HUDEP-2 (cell line): Measurements from ENCODE around the gene CLIC6.
A peak's percentile ranks its signal among the peaks of the same experiment; 100 is the strongest.
"Not testable (repeated sequence)": the region's sequence is repeated elsewhere in the genome, so short reads cannot be mapped to it uniquely, and the experiment has no call there.

Source experiments
- DNase-seq, 76 experiments: peaks; one replicate each; lab custom pipeline; 2025; ENCODE audit not compliant: unreplicated experiment in 76 of 76; lab: John Stamatoyannopoulos, UW

Gene CLIC6

DNA sequence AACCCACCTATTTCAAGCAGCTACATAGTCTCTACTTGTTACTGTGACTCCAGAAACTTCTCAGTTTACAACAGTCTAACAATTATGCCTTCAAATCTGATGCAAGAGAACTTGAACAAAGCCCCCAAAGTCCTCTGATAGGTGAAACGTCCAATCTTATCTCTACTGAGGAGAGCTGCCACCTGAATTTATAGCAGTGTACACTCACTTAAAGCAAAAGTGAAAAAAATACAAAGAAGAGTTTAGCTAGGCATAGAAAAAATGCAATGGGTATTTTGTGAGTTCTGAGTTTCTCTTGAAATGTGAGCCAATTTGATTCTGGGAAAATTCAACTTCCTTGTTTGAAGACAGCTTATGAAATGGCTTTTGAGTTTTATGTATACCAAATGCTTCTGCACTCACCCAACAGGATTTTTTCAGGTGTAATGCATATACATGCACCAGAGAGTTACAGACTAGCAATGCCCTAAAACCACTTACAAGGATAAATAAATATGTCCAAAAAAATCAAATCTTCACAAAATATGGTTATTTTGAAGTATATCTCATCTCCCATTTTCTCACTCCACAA, 17.8 kb upstream of the CLIC6 start:
- DNase-seq = no peak

DNA sequence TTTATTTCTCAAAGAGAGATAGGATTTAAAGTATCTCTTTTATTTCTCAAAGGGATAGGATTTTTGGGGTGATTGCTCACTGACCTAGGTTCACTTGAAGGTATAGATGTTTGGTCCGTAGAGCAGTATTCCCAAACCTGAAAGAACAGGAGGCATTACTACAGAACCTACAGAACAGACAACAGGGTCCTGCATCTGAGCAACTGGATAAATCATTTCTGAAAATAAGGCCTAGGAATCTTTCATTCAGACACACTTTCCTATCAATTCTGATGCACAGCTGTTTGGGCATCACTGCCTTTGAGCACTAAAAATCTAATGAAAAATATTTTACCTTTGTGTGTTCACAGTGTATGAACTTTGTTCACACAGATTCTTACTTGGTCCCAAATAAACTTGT, 17.2 kb upstream of the CLIC6 start:
- no peak for DNase-seq

DNA sequence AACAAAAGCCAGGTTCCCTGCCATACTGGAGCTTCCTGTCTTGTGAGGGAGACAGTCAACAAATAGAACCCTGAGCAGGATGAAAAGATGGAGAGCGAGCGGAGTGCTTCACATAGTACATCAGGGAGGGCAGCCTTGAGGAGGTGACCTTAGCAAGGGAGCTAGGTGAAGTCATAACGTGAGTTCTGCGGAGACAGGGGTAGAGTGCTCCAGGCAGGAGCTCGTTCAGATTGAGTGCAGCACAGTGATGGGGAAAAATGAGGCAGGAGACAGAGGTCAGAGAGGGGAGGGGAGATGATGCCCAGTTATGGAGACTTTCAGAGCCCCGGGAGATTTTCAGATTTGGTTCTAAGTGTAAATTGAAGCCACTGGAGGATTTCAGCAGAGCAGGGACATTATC, 15.3 kb upstream of the CLIC6 start:
- DNase-seq = no peak

DNA sequence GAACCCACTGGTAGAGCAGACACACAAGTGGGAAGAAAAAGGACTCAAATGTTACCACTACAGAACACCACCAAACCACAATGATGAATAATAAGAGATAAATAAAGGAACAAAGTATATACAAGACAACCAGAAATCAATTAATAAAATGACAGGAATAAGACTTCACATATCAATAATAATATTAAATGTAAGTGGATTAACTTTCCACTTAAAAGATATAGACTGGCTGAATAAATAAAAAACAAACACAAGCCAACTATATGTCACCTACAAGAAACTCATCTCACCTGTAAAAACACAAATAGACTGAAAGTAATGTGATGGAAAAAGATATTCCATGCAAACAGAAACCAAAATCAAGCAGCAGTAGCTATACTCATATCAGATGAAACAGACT, 6.9 kb upstream of the CLIC6 start:
- DNase-seq = no peak

DNA sequence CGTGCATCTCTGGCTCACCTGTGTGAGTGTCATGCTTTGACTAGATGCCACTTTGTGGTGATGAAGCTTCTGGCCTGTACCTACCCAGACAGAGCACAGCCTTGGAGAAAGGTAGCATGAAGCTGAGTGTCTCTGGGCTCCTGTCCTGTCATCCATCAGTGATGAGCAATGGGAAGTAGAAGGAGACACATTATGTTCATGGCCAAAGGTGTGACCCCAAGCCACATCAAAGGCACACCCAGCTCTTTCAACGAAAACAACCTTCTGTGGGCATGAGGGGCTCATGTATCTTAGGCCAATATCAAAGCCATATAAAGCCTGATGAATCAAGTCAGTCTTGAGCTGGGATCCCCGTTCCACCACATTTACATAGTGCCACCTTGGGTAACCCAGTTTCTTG, 1.0 kb upstream of the CLIC6 start:
- DNase-seq = no peak

DNA sequence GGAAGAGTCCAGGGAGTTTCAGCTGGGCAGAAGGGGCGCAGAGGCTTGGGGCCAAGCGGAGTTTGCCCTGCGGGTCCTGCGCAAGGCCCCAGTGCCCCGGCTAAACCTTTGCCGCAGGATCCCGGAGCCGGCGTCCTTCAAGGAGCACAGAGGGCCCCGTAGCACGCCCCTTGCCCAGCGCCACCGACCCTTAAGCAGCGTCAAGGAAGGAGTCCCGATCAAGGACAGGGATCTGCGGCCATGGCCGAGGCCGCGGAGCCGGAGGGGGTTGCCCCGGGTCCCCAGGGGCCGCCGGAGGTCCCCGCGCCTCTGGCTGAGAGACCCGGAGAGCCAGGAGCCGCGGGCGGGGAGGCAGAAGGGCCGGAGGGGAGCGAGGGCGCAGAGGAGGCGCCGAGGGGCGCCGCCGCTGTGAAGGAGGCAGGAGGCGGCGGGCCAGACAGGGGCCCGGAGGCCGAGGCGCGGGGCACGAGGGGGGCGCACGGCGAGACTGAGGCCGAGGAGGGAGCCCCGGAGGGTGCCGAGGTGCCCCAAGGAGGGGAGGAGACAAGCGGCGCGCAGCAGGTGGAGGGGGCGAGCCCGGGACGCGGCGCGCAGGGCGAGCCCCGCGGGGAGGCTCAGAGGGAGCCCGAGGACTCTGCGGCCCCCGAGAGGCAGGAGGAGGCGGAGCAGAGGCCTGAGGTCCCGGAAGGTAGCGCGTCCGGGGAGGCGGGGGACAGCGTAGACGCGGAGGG, 520 bp downstream of the CLIC6 start:
- no peak for DNase-seq

DNA sequence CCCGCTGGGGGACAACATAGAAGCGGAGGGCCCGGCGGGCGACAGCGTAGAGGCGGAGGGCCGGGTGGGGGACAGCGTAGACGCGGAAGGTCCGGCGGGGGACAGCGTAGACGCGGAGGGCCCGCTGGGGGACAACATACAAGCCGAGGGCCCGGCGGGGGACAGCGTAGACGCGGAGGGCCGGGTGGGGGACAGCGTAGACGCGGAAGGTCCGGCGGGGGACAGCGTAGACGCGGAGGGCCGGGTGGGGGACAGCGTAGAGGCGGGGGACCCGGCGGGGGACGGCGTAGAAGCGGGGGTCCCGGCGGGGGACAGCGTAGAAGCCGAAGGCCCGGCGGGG, 1.1 kb downstream of the CLIC6 start:
- DNase-seq = not testable (repeated sequence)

DNA sequence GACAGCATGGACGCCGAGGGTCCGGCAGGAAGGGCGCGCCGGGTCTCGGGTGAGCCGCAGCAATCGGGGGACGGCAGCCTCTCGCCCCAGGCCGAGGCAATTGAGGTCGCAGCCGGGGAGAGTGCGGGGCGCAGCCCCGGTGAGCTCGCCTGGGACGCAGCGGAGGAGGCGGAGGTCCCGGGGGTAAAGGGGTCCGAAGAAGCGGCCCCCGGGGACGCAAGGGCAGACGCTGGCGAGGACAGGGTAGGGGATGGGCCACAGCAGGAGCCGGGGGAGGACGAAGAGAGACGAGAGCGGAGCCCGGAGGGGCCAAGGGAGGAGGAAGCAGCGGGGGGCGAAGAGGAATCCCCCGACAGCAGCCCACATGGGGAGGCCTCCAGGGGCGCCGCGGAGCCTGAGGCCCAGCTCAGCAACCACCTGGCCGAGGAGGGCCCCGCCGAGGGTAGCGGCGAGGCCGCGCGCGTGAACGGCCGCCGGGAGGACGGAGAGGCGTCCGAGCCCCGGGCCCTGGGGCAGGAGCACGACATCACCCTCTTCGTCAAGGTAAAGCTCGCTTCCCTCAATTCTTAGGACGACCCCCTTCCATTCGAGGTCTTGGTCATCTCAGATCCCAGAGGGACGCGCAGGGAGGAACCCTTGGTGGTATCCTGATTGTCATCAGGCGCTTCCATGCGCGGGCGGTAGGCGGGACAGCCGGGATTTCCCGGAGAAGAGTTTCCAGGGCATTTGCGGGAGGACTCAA, 1.6 kb downstream of the CLIC6 start:
- no peak for DNase-seq

DNA sequence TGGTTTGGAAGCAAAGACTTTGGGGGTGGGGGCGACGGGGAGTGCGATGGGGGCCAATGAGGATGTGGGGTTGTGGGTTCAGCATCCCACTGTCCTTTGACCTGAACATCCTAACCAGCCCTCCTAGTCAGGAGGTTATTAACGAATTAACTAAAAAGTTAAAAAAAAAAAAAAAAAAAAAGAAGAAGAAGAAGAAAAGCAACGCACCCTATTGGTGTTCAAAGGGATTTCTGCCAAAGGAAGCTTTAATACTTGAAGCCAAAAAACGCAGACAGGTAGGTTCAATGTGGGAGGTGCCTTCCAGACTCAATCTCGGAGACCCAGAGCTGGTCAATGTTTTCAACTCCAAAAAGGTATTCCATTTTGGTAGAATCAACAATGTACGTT, 2.2 kb downstream of the CLIC6 start:
- DNase-seq = no peak

DNA sequence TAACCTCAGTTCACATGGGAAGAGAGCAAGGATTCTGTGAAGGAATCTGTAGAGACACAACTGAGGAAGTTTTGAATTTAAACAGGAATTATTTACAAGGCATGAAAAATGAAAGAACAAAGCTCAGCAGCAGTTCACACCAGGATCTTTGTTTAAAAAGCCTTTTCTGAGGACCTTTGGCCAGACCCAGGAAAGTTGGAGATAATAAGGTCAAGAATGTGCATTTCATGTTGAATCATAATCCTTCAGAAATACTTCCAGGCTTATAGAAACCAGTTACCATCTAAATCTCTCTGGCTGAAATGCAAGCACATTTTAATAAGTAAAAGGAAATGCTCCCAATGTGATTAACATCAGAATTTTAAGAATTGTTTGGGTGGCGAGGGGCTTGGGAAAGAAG, 2.7 kb downstream of the CLIC6 start:
- no peak for DNase-seq

DNA sequence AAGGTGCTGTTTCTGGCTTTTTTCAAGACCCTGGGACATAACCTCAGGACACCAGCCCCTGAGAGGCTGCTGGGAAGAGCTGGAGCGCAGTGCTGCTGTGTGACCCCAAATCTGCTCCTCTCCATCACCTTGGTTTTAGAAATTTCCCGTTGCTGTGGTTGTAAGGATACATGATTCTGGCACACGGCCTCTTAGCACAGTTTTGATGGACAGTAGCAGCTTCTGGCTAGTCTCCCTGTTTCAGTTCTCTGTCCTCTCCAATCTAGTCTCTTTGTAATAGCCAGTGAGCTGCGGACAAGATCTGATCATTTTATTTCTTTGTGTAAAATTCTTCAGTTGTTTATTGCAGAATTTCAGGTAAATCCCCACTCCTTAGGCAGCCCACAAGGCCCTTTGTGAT, 3.1 kb downstream of the CLIC6 start:
- no peak for DNase-seq

DNA sequence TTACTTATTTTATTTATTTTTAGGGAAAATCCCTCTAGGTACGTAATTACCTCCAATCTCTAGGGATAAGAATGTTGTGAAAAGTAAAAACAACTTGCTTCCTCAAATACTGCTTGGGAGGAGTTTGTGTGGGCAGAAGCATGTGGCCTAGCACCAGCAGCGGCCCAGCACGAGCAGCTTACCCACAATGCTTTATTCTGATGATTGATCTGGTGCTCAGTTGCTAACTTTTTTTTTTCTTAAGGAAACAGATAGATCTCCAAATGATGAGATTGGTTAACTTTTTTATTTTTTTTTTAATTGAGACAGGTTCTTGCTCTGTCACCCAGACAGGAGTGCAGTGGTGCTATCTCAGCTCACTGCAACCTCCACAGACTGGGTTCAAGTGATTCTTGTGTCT, 4.2 kb downstream of the CLIC6 start:
- no peak for DNase-seq

DNA sequence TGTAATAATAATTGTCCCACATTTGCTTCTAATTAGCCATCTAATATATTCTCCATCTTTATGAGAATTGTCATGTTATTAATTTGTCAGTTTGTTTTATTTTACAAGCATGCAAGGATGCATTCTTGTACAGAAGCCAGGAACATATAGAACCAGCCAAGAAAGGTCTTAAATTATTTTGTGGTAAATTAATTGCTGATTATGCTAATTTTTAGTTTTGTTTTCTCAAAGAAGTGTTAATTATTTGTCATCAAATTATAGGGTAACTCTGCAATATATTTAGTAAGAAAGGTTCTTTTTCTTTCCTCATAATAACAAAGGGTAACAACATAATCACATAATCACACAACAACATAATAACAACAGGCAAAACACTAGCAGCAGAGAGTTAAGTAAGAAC, 5.7 kb downstream of the CLIC6 start:
- no peak for DNase-seq

DNA sequence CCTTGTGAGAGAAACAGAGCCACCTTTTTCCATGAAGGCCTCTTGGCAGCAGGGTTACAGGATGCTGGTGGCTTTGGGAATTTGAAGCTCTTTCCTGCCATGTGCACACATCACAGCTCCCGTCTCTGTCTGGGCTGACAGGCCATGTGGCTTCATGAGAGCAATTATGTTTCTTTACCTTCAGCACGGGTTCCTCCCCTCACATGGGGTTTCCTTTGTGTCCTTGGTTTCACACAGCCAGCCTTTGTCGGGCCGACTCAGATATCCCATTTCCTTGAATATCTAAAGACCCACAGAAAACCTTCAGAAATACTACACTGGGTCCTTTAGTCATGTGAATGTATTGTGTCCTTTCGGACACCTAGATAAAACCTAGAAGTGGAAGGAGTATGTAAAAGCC, 7.1 kb downstream of the CLIC6 start:
- DNase-seq = no peak

DNA sequence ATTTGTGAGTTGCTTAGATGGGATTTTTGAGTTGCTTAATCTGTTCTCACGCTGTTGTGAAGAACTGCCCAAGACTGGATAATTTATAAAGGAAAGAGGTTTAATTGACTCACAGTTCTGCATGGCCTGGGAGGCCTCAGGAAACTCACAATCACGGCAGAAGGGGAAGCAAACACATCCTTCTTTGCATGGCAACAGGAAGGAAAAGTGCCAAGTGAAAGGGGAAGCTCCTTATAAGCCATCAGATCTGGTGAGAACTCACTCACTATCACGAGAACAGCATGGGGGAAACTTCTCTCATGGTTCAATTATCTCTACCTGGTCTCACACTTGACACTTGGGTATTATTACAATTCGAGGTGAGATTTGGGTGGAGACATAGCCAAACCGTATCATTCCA, 10.3 kb downstream of the CLIC6 start:
- no peak for DNase-seq

DNA sequence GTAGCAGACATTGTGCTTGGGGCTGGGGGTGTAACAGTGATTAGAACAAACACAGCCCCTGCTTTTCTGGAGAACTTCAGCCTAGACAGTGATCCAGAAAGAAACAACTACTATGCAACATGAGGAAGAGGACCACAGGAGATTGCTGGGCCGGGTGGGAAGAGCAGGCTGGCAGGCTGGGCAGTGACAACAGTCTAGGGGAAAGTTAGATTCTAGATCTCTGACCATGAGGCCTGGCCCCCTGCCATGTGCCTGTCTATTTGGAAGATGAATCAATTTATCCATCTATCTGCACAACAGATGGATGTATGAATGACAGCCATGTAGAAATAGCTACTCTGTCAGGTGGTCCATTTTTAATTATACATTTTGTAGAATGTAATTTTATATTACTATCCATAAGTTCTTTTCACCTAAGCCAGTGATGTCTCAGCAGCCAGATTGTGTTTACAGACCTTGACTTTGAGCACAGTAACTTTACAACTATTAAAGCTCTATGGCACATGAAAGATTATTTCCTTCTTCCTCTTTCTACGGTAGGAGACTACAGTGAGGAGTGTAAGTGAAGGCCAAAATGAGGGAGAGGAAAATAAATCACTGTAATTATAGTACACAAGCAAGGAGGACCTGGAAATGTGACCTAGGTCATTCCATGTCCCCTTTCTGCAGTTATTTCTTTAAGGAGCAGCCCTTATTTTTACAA, 15.5 kb downstream of the CLIC6 start:
- no peak for DNase-seq

DNA sequence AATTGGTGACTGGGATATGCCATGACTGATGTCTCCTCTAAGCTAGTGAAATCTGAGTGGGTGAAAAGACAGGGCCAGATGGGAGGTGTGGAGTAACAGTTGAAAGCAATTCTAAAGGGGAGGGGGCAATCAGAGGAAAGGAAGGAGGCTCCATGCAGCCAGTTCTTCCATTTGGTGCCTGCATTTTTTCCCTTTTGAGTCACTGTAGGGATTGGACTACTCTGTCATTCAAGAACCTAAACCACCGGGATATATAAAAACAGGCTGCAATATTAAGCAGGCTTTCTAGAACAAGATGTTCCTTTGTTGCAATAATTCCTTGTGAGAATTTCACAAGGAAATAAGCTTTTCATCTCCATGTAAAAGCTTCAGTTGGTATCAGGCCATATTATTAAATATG, 18.3 kb downstream of the CLIC6 start:
- no peak for DNase-seq

DNA sequence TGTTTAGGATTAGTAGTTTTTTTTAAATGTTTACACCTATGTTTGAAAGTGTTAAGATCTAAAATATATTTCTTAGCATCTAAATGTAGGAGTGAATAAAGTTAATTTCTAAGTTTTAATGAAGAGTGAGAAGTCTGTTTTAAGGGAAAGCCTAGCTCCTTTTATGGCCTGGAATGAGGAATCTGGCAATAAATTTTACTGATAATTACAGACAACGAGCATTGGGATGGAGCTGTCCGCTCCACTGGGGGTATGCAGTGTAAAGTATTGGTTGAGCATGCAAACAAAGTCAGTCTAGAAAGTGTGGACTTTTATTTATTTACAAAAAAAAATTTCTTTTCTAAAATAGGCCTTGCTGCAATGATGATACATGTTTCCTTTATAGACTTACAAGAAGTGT, 19.0 kb downstream of the CLIC6 start:
- DNase-seq = no peak

DNA sequence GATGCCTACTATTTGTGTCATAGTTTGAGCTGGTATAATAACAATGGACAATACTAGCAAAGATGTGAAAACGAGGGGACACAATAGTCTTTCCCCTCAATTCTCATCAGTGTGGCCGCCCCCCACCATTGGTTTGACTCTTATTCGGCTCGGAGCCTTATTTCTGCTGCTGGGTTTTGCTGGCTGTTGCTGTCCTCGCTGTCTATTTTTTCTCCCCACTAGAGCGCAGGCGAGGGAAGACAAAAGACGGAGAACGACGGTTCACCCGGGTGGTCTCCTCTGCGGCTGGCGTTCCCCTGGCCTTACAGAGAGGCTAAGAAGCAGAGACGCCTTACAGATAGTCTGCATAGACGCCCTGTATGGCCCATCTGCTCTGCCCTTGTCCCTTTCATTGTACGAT, 19.4 kb downstream of the CLIC6 start:
- DNase-seq = peak in 32 of 76 experiments; percentile 6 to 62 (median 28)

DNA sequence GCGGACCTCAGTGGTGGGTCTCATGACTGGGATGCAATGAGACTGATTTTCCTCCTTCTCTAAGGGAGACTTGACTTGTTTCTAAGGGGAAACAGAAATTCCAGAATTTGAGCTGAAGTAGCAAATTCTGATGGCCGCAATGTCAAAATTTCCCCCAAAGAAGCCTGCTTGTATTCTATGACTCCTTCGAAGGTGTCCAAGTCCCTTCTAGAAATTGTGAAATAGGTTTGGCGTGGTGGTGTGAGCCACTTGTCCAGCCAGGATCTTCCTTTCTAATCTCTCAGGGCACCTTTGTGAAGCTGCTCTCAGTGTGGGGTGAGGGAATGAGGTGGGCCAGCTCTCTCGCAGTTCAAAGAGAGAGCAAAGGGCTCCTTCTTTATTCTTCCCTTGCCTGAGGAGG, 19.9 kb downstream of the CLIC6 start:
- DNase-seq = no peak

DNA sequence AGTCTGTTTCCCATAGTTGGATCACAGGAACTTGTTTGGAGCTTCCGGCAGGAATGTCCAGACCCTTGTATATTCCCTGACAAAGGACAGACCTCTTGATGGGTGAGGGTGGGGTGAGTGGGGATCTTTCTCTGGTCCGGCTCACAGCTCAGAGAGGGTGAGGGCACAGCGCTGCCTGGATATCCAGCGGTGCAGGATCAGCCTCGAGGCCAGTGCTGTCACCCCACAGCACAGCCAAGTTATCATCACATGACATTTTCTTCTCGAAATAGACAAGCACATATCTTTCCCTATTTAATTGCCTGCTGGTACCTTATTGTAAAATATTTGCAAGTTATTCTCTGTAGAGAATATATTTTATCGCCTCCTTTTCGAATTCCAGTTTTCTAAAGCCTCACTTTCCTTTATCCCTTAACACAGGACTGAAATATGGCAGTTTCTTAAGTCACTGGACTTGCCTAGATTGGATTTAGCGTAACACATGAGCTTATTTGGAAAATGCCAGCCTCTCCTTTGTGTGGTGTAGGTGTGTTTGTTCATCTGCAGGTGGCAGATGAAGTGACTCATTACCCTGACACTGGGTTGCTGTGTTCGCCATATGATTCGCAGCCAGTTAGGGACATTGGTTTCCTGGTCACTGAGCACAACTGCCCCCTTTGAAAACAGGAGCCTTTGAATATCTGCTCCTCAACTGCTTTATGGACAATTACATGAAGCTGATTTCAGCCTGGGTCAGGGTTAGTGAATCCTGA, 21.4 kb downstream of the CLIC6 start:
- no peak for DNase-seq
